Stimulated activated CD4-positive, alpha-beta T cell treated with anti-CD3 and anti-CD28 coated beads, Interleukin-1b, Interleukin-23, amount 100 ng/mL, for 4 hours (primary cell): Measurements from ENCODE around the gene ISYNA1.
A peak's percentile ranks its signal among the peaks of the same experiment; 100 is the strongest.

ENCODE experiments used
- DNase-seq, 2 donors: peaks; one replicate each; pipeline ENCODE4 v3.0.0-alpha.2; 2020; ENCODE audit warnings: low read depth in 2 of 2

The ISYNA1 gene

GRCh38 chr19:18392417-18392816 lies 45.5 kb downstream of the ISYNA1 start:
- DNase-seq: no peak

GRCh38 chr19:18391509-18392075 lies 46.3 kb downstream of the ISYNA1 start:
- no peak for DNase-seq

GRCh38 chr19:18390065-18390907 lies 47.6 kb downstream of the ISYNA1 start:
- no peak for DNase-seq

GRCh38 chr19:18389726-18390064 lies 48.2 kb downstream of the ISYNA1 start:
- DNase-seq: no peak

- DNase-seq: no peak
These were observed 48.8 kb downstream of the ISYNA1 start for GRCh38 chr19:18388960-18389725.

- DNase-seq: peak; percentile 71 to 72
These were observed 49.6 kb downstream of the ISYNA1 start for GRCh38 chr19:18388100-18388959.

GRCh38 chr19:18386543-18387271 lies 51.2 kb downstream of the ISYNA1 start:
- no peak for DNase-seq

- peak in 1 of 2 donors; percentile 23 for DNase-seq
These were observed 52.0 kb downstream of the ISYNA1 start, which contains the start of gene GDF15 for GRCh38 chr19:18385675-18386542. Gene GDF15 (plus strand): TSS chr19:18386158. CDS start chr19:18386190, 32 bp downstream.

DNA sequence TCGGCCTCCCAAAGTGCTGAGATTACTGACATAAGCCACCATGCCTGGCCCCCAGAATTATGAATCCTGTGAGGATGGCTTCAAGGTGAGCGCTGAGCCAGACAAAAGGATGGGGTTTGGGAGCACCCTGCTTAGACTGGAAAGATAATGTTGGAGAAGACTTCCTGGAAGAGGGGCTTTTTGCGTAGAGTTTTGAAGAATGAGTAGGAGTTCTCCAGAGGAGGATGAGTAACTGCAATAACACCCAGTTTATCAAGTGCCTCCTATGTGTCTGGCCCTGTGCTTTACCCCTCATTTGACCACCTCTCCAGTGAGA lies 52.6 kb downstream of the ISYNA1 start:
- no peak for DNase-seq

DNA sequence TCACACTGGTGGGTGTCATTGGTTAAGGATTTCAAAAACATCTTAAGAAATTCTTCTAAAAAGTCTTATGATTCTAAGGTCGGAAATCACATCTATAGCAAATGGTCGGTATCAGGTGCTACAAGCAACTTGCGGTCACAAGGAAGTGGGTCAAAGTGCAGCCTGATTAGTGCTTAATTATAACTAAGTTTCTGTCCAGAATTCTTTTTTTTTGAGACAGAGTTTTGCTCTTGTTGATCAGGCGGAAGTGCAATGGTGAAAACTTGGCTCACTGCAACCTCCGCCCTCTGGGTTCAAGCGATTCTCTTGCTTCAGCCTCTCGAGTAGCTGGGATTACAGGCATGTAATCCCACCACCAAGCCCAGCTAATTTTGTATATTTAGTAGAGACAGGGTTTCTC lies 53.2 kb downstream of the ISYNA1 start:
- DNase-seq: no peak
